PC-3 (cell line): ENCODE results near the gene ATP2B2.

ENCODE experiments used
- EZH2phosphoT487 ChIP-seq: fragments of 300-600 bp; sonication (generic); IDR thresholded peaks from 2 replicates; pipeline ENCODE4 v1.6.1; 2018; ENCODE audit warnings: mild to moderate bottlenecking, antibody characterized with exemption, low read length, borderline replicate concordance
- TF ChIP-seq, protein P1 (sequence below): fragments of 300-600 bp; sonication (generic); conservative IDR thresholded peaks from 2 replicates; pipeline ENCODE4 v1.5.1; 2017; ENCODE audit warnings: antibody characterized with exemption, low read depth, mild to moderate bottlenecking, low read length

DNA sequence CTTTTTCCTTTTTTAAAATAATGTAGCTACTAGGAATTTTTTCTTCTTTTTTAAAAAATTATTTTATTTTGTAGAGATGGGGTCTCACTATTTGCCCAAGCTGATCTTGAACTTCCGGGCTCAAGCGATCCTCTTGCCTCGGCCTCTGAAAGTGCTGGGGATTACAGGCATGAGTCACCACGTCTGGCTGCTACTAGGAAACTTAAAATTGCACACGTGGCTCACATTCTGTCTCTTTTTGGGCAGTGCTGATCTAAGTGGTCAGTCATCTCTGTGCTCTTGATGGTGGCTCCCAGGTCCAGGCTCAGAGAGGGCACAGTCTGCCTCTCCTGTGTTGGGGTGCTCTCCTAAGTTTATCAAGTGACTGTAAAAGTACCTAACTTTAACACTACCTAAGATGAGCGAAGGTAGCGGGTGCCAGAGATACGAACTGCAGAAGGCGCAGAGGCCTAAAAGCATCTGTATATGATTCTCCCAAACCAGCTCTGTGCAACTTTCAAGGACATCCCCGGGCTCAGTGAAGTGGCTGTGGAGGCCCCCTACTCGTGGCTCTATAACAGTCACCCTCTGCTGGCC, 131.6 kb downstream of the ATP2B2 start:
- TF ChIP-seq, protein P1, sequence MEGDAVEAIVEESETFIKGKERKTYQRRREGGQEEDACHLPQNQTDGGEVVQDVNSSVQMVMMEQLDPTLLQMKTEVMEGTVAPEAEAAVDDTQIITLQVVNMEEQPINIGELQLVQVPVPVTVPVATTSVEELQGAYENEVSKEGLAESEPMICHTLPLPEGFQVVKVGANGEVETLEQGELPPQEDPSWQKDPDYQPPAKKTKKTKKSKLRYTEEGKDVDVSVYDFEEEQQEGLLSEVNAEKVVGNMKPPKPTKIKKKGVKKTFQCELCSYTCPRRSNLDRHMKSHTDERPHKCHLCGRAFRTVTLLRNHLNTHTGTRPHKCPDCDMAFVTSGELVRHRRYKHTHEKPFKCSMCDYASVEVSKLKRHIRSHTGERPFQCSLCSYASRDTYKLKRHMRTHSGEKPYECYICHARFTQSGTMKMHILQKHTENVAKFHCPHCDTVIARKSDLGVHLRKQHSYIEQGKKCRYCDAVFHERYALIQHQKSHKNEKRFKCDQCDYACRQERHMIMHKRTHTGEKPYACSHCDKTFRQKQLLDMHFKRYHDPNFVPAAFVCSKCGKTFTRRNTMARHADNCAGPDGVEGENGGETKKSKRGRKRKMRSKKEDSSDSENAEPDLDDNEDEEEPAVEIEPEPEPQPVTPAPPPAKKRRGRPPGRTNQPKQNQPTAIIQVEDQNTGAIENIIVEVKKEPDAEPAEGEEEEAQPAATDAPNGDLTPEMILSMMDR: no peak
- TF ChIP-seq EZH2phosphoT487: no peak
